GM12873 (cell line): Measurements from ENCODE around the gene STRADB.

ENCODE experiments used
- TF ChIP-seq, protein P1 (sequence below): IDR thresholded peaks from 2 replicates; pipeline ENCODE4 v1.5.1; 2012; ENCODE audit warnings: low read depth, mild to moderate bottlenecking, moderate library complexity, low read length, control low read depth; ENCODE audit not compliant: insufficient read depth; ENCODE audit errors: missing control alignments

The STRADB gene

DNA sequence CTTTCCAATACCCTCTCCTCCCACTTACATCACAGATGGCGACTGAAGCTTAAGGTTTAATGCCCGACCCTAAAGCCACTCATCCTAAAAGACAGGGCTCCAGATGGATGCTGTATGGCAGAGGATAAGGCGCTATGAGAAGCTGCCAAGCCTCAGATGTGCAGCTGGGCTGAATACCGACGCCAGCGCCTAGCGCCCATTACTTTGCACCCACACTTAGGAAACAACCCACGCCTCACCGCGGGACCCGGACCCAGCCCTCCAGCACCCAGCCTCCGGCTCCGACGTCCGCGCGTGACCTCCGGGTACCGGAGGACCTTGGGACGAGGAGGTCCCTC lies 617 bp upstream of the STRADB start:
- TF ChIP-seq, protein P1, sequence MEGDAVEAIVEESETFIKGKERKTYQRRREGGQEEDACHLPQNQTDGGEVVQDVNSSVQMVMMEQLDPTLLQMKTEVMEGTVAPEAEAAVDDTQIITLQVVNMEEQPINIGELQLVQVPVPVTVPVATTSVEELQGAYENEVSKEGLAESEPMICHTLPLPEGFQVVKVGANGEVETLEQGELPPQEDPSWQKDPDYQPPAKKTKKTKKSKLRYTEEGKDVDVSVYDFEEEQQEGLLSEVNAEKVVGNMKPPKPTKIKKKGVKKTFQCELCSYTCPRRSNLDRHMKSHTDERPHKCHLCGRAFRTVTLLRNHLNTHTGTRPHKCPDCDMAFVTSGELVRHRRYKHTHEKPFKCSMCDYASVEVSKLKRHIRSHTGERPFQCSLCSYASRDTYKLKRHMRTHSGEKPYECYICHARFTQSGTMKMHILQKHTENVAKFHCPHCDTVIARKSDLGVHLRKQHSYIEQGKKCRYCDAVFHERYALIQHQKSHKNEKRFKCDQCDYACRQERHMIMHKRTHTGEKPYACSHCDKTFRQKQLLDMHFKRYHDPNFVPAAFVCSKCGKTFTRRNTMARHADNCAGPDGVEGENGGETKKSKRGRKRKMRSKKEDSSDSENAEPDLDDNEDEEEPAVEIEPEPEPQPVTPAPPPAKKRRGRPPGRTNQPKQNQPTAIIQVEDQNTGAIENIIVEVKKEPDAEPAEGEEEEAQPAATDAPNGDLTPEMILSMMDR: no peak

DNA sequence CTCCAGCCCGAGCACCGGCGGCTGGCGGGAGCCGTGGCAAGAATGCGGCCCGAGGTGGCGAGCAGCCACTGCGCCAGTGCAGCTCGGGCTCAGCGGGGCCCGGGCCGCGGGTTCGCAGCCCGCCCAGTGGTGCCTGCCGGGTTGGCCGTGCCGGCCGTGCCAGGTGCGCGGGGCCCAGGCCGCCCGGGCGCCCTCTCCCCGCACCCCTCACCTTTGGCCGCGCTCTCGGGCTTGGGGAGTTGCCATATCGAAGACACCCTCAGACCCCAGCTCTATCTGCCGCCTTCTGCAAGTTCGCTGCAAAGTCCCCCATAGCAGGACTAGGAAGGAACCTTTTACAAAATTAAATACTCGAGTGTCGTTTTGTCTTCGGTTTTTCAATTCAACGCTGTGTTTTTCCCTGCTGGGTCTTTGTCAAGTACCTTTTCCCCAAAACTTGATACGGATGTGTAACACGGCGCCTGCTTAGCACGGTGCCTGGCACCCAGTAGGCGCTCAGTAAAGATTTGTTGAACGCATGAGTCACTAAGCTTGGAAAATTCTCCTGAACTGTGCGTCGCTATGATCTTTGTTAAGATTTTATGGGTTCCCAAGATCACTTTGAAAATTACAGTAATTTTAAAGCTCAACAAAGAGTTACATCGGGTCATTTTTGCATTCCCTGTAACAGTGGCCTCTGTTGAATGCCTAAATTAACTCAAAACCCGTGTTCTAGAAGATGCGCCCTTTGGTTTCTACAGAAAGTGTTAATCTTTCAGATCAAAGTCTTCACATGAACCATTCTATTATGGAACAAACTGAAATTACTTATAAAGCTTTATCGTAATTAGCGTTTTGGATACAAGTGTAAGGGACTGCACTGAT lies 750 bp downstream of the STRADB start:
- TF ChIP-seq, protein P1: no peak

DNA sequence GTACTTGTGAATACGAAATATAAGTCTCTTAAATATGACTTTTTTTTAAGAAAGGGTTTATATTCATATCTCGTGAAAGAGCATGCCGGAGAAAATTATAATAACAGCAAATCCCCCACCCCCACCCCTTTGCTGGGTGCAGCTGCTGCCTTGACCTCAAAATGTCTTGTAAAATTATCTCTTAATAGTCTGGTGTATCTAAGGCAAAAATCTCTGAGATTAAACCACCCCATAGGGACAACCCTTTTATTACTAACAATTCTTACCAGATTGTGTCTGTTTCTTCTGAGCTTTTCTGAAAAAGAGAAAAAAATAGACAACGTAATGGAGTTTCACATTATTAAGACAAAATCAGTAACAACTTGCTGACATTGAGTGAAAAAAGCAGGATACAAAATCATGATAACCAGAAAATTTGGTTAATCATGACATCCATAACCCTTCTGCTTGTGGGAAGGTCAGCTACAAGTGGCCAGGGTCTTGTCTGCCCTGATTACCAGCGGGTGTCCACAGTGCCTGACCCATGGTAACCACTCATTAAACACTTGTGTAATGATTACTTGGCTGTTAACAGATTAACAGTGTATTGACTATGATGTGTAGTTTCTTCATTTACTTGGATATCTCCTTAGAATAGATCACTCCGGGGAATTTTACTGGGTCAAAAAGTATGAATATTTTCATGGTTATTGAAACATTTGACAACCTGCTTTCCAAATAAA lies 1.5 kb downstream of the STRADB start:
- TF ChIP-seq, protein P1: no peak

DNA sequence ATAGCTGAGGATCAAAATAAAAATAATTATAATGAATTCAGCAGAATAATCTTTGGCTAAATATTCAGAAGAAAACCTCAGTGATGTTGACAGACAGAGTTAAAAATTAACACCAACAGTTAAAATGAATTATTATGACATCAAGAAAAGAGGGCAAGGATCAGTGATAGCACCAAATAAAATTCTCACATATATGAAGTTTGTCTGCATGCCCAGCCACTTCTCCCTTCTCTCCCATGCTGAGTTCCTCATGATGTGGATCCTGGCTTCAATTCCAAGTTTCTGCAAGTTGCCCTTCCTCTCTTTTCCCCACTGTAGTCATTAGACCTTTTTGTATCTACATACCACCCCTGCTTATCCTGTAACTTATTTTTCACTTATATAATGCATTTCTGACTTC lies 6.8 kb downstream of the STRADB start:
- TF ChIP-seq, protein P1: no peak

DNA sequence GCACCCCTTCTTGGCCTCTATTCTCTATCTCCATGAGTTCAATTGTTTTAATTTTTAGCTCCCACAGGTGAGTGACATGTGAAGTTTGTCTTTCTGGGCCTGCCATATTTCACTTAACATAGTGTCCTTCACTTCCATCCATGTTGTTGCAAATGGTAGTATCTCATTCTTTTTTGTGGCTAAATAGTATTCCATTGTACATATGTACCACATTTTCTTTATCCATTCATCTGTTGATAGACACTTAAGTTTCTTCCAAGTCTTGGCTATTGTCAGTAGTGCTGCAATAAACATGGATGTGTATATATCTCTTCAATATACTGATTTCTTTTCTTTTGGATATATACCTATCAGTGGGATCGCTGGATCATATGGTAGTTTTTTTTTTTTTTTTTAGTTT lies 9.0 kb downstream of the STRADB start:
- TF ChIP-seq, protein P1: no peak

DNA sequence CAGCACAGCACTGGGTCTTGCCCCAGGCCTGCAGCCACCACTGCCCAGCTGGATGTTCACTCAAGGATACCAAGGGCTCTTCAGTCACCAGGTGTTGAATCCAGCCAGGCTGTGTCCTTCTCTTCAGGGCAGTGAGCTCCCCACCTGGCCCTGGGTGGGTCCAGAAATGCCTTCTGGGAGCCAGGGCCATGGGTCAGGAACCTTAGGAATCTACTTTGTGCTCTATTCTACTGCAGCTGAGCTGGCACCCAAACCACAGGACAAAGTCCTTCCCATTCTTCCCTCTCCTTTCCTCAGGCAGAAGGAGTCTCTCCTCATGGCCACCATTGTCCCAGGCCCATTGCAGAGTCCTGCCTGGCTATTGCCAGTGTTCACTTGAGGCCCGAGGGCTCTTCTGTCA lies 13.0 kb downstream of the STRADB start:
- TF ChIP-seq, protein P1: no peak

DNA sequence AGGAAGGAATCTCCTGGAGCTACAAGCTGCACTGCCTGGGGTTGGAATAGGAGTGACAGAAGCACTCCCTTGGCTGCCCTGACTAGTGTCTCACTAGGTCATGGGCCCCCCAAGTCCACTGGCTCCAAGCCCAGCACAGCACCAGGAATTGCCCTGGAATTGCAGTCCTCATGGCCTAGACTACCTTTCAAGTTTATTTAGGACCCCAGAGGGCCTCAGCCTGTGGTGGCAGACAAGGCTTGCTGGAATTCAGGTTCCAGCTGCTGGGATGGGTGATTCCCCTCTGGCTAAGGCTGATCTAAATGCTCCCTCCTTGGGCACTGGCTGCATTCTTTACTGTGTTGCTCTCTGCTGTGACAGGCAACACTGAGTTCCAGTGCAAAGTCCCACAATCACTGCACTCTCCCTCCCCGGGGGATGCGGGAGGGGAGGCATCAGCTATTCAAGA lies 14.0 kb downstream of the STRADB start:
- TF ChIP-seq, protein P1: no peak
